Measurements from ENCODE around the gene FAM170B.

DNA sequence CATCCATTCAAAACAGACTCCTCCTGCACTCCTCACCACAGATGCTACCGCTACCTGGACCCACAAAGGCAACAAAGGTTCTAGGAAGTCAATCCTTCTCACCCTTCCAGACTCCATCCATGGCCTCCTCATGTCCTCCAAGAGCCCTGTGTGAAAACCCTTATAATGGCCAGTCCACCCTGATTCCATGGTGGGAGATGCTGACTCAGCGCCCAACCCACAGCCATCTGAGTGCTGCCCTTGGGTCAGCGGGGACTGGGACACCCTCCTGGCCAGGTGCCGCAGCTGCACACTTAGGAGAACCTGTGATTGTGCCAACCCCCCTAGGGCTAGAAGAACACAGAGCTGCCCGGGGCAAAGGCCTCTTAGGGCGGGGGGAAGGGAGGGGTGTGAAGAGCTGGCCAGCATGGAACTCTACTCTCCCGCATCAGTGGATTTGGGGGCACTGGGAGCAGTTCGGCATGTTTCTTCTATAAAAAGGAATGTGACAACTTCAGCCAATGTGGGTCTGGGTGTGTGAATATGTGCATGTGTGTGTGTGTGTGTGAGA, 29.0 kb upstream of the FAM170B start:
- TF ChIP-seq, protein P1, sequence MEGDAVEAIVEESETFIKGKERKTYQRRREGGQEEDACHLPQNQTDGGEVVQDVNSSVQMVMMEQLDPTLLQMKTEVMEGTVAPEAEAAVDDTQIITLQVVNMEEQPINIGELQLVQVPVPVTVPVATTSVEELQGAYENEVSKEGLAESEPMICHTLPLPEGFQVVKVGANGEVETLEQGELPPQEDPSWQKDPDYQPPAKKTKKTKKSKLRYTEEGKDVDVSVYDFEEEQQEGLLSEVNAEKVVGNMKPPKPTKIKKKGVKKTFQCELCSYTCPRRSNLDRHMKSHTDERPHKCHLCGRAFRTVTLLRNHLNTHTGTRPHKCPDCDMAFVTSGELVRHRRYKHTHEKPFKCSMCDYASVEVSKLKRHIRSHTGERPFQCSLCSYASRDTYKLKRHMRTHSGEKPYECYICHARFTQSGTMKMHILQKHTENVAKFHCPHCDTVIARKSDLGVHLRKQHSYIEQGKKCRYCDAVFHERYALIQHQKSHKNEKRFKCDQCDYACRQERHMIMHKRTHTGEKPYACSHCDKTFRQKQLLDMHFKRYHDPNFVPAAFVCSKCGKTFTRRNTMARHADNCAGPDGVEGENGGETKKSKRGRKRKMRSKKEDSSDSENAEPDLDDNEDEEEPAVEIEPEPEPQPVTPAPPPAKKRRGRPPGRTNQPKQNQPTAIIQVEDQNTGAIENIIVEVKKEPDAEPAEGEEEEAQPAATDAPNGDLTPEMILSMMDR (IDR thresholded peaks at IDR 0.05) = no peak
- TF ChIP-seq POLR2A (IDR thresholded peaks at IDR 0.05) (no peak), EP300 (IDR thresholded peaks at IDR 0.05) (no peak), POLR2AphosphoS5 (IDR thresholded peaks at IDR 0.05) (no peak)
